ENCODE data around the gene ADH7. TPM values are rescaled to one million over a fixed set of nuclear protein-coding genes. Genes with fewer than 3 reads are reported as not detected.

The ADH7 gene
- total RNA-seq, 2 donors from 2014 or later = not detected

- Histone ChIP-seq H3K27ac (no peak overlapping the region), H3K36me3 (no peaks in the 10 kb centered on the region), H3K4me1 (peaks cover 0 to 11% of the 10 kb centered on the region in 2 donors), H3K27me3 (no peaks in the 10 kb centered on the region), H3K4me3 (no peak overlapping the region), H3K9me3 (peaks cover 0 to 9% of the 10 kb centered on the region in 2 donors)
- TF ChIP-seq CTCF (IDR thresholded peaks at IDR 0.05) = no peak
- no peak for DNase-seq (ENCODE audit: low spot score)
These were observed 34.3 kb downstream of the ADH7 start for GRCh38 chr4:99400831-99401230.

GRCh38 chr4:99399017-99399416, 36.1 kb downstream of the ADH7 start:
- Histone ChIP-seq H3K4me1 (peaks cover 0 to 9% of the 10 kb centered on the region in 2 donors), H3K4me3 (no peak overlapping the region), H3K36me3 (no peaks in the 10 kb centered on the region), H3K9me3 (peaks cover 0 to 9% of the 10 kb centered on the region in 2 donors), H3K27me3 (no peaks in the 10 kb centered on the region), H3K27ac (no peak overlapping the region)
- no peak for TF ChIP-seq CTCF (IDR thresholded peaks at IDR 0.05)
- no peak for DNase-seq (ENCODE audit: low spot score)

- Histone ChIP-seq H3K9me3 (peaks cover 0 to 18% of the 10 kb centered on the region in 2 donors), H3K36me3 (no peaks in the 10 kb centered on the region), H3K27me3 (no peaks in the 10 kb centered on the region), H3K4me3 (no peak overlapping the region), H3K4me1 (peaks cover 0 to 9% of the 10 kb centered on the region in 2 donors), H3K27ac (peak overlapping the region; percentile 67 to 83)
- TF ChIP-seq CTCF (IDR thresholded peaks at IDR 0.05) = no peak
- no peak for DNase-seq (ENCODE audit: low spot score)
These were observed 39.4 kb downstream of the ADH7 start for GRCh38 chr4:99395595-99396364.

GRCh38 chr4:99394896-99395295, 40.2 kb downstream of the ADH7 start:
- Histone ChIP-seq H3K9me3 (peaks cover 0 to 23% of the 10 kb centered on the region in 2 donors), H3K4me1 (peaks cover 0 to 9% of the 10 kb centered on the region in 2 donors), H3K27ac (peak overlapping the region; percentile 67 to 83), H3K36me3 (no peaks in the 10 kb centered on the region), H3K4me3 (no peak overlapping the region), H3K27me3 (no peaks in the 10 kb centered on the region)
- TF ChIP-seq CTCF (IDR thresholded peaks at IDR 0.05) = no peak
- no peak for DNase-seq (ENCODE audit: low spot score)

- Histone ChIP-seq H3K27ac (peak overlapping the region in 1 of 2 donors; percentile 34), H3K4me1 (no peaks in the 10 kb centered on the region), H3K4me3 (no peak overlapping the region), H3K36me3 (no peaks in the 10 kb centered on the region), H3K9me3 (peaks cover 0 to 34% of the 10 kb centered on the region in 2 donors), H3K27me3 (no peaks in the 10 kb centered on the region)
- TF ChIP-seq CTCF (IDR thresholded peaks at IDR 0.05) = no peak
- DNase-seq (ENCODE audit: low spot score) = no peak
These were observed 45.1 kb downstream of the ADH7 start for GRCh38 chr4:99390055-99390454.

All from right atrium auricular region (tissue), 2 donors.